WTC11 (cell line): ENCODE measurements around the gene ADAMTS12. TPM values are rescaled to one million over a fixed set of nuclear protein-coding genes. Genes with fewer than 3 reads are reported as not detected.
A peak's percentile ranks its signal among the peaks of the same experiment; 100 is the strongest.

Experiments used
- ATAC-seq: fragments of 200-7000 bp; cut with Tn5 transposase; 2 replicates; pipeline ENCODE4 v1.10.0; 2021; ENCODE audit warnings: mild to moderate bottlenecking, moderate library complexity
- CTCF ChIA-PET: fragments of 300-600 bp; sonication (Branson Sonifier 250); formaldehyde crosslinking; loops from one replicate; lab custom pipeline; 2021; ENCODE audit warnings: antibody characterized with exemption; lab: Charles Lee
- POLR2A ChIA-PET: fragments of 350-600 bp; sonication (Branson Sonifier 250); formaldehyde crosslinking; loops from one replicate; lab custom pipeline; 2021; ENCODE audit warnings: antibody characterized with exemption; lab: Charles Lee
- DNase-seq: peaks from one replicate; pipeline ENCODE4 v3.0.0; 2021; ENCODE audit warnings: low spot score
- H3K27ac Mint-ChIP-seq: 2 replicates; pipeline ENCODE4 v1.8.0; 2021; ENCODE audit warnings: mixed read lengths
- H3K27me3 Mint-ChIP-seq: 2 replicates; pipeline ENCODE4 v1.8.0; 2021; ENCODE audit warnings: low read depth, mild to moderate bottlenecking, moderate library complexity, mixed read lengths
- H3K36me3 Mint-ChIP-seq: 2 replicates; pipeline ENCODE4 v1.8.0; 2021; ENCODE audit warnings: mixed read lengths
- H3K4me1 Mint-ChIP-seq: 2 replicates; pipeline ENCODE4 v1.8.0; 2022; ENCODE audit warnings: mixed read lengths
- H3K4me3 Mint-ChIP-seq: 2 replicates; pipeline ENCODE4 v1.8.0; 2021; ENCODE audit warnings: mild to moderate bottlenecking, moderate library complexity, mixed read lengths
- H3K9me3 Mint-ChIP-seq: 2 replicates; pipeline ENCODE4 v1.8.0; 2021; ENCODE audit warnings: mixed read lengths
- AFF4 ChIP-seq: sonication (generic); formaldehyde crosslinking; IDR thresholded peaks from 2 replicates; pipeline ENCODE4 v1.8.1; 2023; ENCODE audit warnings: mild to moderate bottlenecking, missing genetic modification reagents, borderline replicate concordance
- FOXK1 ChIP-seq: sonication (generic); formaldehyde crosslinking; IDR thresholded peaks from 2 replicates; pipeline ENCODE4 v1.8.0; 2022; ENCODE audit warnings: mild to moderate bottlenecking, moderate library complexity, missing genetic modification reagents
- GRHL2 ChIP-seq: fragments of 250-450 bp; sonication (Bioruptor Pico); IDR thresholded peaks from 2 replicates; pipeline ENCODE4 v1.8.0; 2022; ENCODE audit warnings: mild to moderate bottlenecking, moderate library complexity; ENCODE audit not compliant: insufficient replicate concordance, severe bottlenecking
- JAZF1 ChIP-seq: fragments of 250-450 bp; sonication (Bioruptor Pico); IDR thresholded peaks from 2 replicates; pipeline ENCODE4 v1.9.0; 2021; ENCODE audit warnings: moderate library complexity, mild to moderate bottlenecking, inconsistent platforms
- MXD4 ChIP-seq: fragments of 250-450 bp; sonication (Bioruptor Pico); IDR thresholded peaks from 2 replicates; pipeline ENCODE4 v1.8.0; 2021; ENCODE audit warnings: mild to moderate bottlenecking, moderate library complexity, borderline replicate concordance
- PRRX2 ChIP-seq: fragments of 250-450 bp; sonication (Bioruptor Pico); IDR thresholded peaks from 2 replicates; pipeline ENCODE4 v1.8.0; 2021; ENCODE audit warnings: mild to moderate bottlenecking
- TCF7 ChIP-seq: sonication (generic); formaldehyde crosslinking; IDR thresholded peaks from 2 replicates; pipeline ENCODE4 v1.8.0; 2022; ENCODE audit warnings: mild to moderate bottlenecking, low read depth, missing genetic modification reagents, moderate library complexity
- TEAD1 ChIP-seq: sonication (generic); formaldehyde crosslinking; IDR thresholded peaks from 2 replicates; pipeline ENCODE4 v1.8.0; 2022; ENCODE audit warnings: mild to moderate bottlenecking, missing genetic modification reagents
- ZNF219 ChIP-seq: sonication (generic); formaldehyde crosslinking; IDR thresholded peaks from 2 replicates; pipeline ENCODE4 v1.8.0; 2023; ENCODE audit warnings: missing genetic modification reagents, mild to moderate bottlenecking, borderline replicate concordance
- ZNF425 ChIP-seq: fragments of 250-450 bp; sonication (Bioruptor Pico); conservative IDR thresholded peaks from 2 replicates; pipeline ENCODE4 v1.9.0; 2021; ENCODE audit warnings: mild to moderate bottlenecking
- total RNA-seq: library from RNA; stranded (reverse); gene quantifications from 3 replicates; pipeline ENCODE4 v1.2.3, GENCODE V29; 2021
- TF ChIP-seq, protein P1 (sequence below): sonication (generic); formaldehyde crosslinking; IDR thresholded peaks from 2 replicates; pipeline ENCODE4 v1.8.1; 2022; ENCODE audit warnings: mild to moderate bottlenecking, moderate library complexity, missing genetic modification reagents
- TF ChIP-seq, protein P2 (sequence below): sonication (generic); formaldehyde crosslinking; IDR thresholded peaks from 2 replicates; pipeline ENCODE4 v1.8.1; 2022; ENCODE audit warnings: low read depth, mild to moderate bottlenecking, moderate library complexity, missing genetic modification reagents, borderline replicate concordance
- TF ChIP-seq, protein P3 (sequence below): sonication (generic); formaldehyde crosslinking; IDR thresholded peaks from 2 replicates; pipeline ENCODE4 v1.8.0; 2022; ENCODE audit warnings: mild to moderate bottlenecking, missing genetic modification reagents
- TF ChIP-seq, protein P4 (sequence below): sonication (generic); formaldehyde crosslinking; IDR thresholded peaks from 2 replicates; pipeline ENCODE4 v1.8.1; 2023; ENCODE audit warnings: mild to moderate bottlenecking, missing genetic modification reagents
- TF ChIP-seq, protein P5 (sequence below): fragments of 250-450 bp; sonication (Bioruptor Pico); IDR thresholded peaks from 2 replicates; pipeline ENCODE4 v1.8.0; 2021; ENCODE audit warnings: mild to moderate bottlenecking

The ADAMTS12 gene
- total RNA-seq, 1 experiment from 2014 or later = 13.5 TPM

GRCh38 chr5:33762859-33763258 is 128.9 kb downstream of the ADAMTS12 start:
- CTCF ChIA-PET = no interaction called here
- TF ChIP-seq TCF7 (CRISPR knock-in tag) (no peak), AFF4 (CRISPR knock-in tag) (no peak), GRHL2 (CRISPR knock-in tag) (no peak), FOXK1 (no peak), ZNF219 (CRISPR knock-in tag) (no peak), ZNF425 (no peak), PRRX2 (CRISPR knock-in tag) (no peak), MXD4 (no peak), JAZF1 (CRISPR knock-in tag) (no peak), TEAD1 (CRISPR knock-in tag) (no peak)
- TF ChIP-seq, protein P1, sequence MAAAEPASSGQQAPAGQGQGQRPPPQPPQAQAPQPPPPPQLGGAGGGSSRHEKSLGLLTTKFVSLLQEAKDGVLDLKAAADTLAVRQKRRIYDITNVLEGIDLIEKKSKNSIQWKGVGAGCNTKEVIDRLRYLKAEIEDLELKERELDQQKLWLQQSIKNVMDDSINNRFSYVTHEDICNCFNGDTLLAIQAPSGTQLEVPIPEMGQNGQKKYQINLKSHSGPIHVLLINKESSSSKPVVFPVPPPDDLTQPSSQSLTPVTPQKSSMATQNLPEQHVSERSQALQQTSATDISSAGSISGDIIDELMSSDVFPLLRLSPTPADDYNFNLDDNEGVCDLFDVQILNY (CRISPR knock-in tag) = no peak
- TF ChIP-seq, protein P2, sequence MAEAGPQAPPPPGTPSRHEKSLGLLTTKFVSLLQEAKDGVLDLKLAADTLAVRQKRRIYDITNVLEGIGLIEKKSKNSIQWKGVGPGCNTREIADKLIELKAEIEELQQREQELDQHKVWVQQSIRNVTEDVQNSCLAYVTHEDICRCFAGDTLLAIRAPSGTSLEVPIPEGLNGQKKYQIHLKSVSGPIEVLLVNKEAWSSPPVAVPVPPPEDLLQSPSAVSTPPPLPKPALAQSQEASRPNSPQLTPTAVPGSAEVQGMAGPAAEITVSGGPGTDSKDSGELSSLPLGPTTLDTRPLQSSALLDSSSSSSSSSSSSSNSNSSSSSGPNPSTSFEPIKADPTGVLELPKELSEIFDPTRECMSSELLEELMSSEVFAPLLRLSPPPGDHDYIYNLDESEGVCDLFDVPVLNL (CRISPR knock-in tag) = no peak
- TF ChIP-seq, protein P3, sequence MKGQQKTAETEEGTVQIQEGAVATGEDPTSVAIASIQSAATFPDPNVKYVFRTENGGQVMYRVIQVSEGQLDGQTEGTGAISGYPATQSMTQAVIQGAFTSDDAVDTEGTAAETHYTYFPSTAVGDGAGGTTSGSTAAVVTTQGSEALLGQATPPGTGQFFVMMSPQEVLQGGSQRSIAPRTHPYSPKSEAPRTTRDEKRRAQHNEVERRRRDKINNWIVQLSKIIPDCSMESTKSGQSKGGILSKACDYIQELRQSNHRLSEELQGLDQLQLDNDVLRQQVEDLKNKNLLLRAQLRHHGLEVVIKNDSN (CRISPR knock-in tag) = no peak
- TF ChIP-seq, protein P4, sequence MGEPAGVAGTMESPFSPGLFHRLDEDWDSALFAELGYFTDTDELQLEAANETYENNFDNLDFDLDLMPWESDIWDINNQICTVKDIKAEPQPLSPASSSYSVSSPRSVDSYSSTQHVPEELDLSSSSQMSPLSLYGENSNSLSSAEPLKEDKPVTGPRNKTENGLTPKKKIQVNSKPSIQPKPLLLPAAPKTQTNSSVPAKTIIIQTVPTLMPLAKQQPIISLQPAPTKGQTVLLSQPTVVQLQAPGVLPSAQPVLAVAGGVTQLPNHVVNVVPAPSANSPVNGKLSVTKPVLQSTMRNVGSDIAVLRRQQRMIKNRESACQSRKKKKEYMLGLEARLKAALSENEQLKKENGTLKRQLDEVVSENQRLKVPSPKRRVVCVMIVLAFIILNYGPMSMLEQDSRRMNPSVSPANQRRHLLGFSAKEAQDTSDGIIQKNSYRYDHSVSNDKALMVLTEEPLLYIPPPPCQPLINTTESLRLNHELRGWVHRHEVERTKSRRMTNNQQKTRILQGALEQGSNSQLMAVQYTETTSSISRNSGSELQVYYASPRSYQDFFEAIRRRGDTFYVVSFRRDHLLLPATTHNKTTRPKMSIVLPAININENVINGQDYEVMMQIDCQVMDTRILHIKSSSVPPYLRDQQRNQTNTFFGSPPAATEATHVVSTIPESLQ (CRISPR knock-in tag) = no peak
- TF ChIP-seq, protein P5, sequence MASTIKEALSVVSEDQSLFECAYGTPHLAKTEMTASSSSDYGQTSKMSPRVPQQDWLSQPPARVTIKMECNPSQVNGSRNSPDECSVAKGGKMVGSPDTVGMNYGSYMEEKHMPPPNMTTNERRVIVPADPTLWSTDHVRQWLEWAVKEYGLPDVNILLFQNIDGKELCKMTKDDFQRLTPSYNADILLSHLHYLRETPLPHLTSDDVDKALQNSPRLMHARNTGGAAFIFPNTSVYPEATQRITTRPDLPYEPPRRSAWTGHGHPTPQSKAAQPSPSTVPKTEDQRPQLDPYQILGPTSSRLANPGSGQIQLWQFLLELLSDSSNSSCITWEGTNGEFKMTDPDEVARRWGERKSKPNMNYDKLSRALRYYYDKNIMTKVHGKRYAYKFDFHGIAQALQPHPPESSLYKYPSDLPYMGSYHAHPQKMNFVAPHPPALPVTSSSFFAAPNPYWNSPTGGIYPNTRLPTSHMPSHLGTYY (CRISPR knock-in tag) = no peak
- POLR2A ChIA-PET = interaction anchor here (0.6 kb wide), 1 partner anchor 582 kb away, joined by 3 read pairs; no protein-coding TSS in a partner anchor
- DNase-seq (no peak), ATAC-seq (no peak)
- Mint-ChIP-seq H3K27ac (0 out of 2 replicates have a peak overlapping the region, but pooled peaks have one; percentile 10), H3K27me3 (no peaks in the 10 kb centered on the region), H3K4me3 (no peak overlapping the region), H3K36me3 (no peaks in the 10 kb centered on the region), H3K4me1 (peaks cover 57% of the 10 kb centered on the region), H3K9me3 (no peaks in the 10 kb centered on the region)
